Stimulated activated CD8-positive, alpha-beta memory T cell treated with anti-CD3 and anti-CD28 coated beads, Interleukin-4, amount 100 ng/mL, for 1 hour (primary cell): Measurements from ENCODE around the gene HSPA6.
"Not testable (repeated sequence)": the region's sequence is repeated elsewhere in the genome, so short reads cannot be mapped to it uniquely, and the experiment has no call there.

Source experiments
- DNase-seq, 2 donors: peaks; one replicate each; pipeline ENCODE4 v3.0.0-alpha.2; 2020; ENCODE audit warnings: low read depth in 2 of 2, low spot score in 1 of 2

The HSPA6 gene

DNA sequence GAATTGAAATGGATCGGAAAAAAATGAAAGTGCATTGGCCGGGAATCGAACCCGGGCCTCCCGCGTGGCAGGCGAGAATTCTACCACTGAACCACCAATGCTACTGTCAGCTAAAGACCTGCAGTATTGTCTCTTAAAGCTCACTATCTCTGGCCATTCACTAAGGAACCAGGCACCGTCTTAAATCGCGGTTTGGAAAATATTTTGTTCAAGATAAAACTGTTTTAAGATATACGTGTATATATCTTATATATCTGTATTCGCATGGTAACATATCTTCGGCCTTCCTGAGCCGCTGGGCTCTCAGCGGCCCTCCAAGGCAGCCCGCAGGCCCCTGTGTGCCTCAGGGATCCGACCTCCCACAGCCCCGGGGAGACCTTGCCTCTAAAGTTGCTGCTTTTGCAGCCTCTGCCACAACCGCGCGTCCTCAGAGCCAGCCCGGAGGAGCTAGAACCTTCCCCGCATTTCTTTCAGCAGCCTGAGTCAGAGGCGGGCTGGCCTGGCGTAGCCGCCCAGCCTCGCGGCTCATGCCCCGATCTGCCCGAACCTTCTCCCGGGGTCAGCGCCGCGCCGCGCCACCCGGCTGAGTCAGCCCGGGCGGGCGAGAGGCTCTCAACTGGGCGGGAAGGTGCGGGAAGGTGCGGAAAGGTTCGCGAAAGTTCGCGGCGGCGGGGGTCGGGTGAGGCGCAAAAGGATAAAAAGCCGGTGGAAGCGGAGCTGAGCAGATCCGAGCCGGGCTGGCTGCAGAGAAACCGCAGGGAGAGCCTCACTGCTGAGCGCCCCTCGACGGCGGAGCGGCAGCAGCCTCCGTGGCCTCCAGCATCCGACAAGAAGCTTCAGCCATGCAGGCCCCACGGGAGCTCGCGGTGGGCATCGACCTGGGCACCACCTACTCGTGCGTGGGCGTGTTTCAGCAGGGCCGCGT, at the start of gene HSPA6:
HSPA6 (plus strand) TSS at position 724 of the 925 bp plus-strand sequence; CDS start at position 843, 119 bp downstream.
- peak; percentile 52 to 64 for DNase-seq

DNA sequence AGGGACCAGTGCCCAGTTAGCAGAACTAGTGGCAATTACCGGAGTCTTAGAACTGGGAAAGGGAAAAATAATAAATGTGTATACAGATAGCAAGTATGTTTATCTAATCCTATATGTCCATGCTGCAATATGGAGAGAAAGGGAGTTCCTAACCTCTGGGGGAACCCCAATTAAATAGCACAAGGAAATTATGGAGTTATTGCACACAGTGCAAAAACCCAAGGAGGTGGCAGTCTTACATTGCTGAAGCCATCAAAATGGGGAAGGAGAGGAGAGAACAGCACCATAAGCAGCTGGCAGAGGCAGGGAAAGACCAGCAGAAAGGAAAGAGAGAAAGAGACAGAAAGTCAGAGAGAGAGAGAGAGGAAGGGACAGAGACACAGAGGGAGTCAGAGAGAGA, 46.6 kb upstream of the HSPA6 start:
- not testable (repeated sequence) for DNase-seq

DNA sequence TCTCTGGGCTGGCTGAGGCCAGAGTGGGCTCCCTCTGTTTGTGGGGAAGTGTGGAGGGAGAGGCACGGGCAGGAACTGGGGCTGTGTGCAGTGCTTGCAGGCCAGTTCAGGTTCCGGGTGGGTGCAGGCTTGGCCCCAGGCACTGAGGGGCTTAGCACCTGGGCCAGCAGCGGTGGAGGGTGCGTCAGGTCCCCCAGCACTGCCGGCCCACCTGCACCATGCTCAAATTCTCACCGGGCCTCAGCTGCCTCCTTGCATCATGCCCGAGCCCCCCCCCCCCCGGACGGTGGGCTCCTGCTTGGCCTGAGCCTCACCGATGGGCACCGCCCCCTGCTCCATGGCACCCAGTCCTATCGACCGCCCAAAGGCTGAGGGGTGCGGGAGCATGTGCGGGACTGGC, 45.4 kb upstream of the HSPA6 start:
- DNase-seq = no peak

- no peak for DNase-seq
These were observed 43.8 kb upstream of the HSPA6 start for GRCh38 chr1:161480381-161481035.

- no peak for DNase-seq
These were observed 42.5 kb upstream of the HSPA6 start for GRCh38 chr1:161481624-161482392.

GRCh38 chr1:161482610-161483009, 41.7 kb upstream of the HSPA6 start:
- no peak for DNase-seq

DNA sequence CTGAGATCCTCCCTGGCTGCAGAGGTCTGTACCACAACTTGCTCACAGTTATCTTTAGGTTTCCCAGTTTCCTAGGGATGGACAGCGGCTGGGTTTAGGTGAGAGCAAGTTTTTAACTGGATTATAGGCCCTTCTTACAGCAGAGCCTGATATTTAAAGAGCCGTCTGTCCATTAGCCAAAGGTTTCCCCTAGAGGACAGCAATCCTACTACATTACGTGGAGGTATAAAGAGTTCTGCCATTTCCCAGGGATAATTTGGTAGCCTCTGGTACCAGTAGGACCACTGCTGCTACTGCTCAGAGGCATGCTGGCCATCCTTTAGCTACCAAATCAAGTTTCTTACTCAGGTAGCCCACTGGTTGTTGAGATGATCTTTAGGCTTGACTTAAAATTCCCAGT, 41.0 kb upstream of the HSPA6 start:
- DNase-seq = no peak

DNA sequence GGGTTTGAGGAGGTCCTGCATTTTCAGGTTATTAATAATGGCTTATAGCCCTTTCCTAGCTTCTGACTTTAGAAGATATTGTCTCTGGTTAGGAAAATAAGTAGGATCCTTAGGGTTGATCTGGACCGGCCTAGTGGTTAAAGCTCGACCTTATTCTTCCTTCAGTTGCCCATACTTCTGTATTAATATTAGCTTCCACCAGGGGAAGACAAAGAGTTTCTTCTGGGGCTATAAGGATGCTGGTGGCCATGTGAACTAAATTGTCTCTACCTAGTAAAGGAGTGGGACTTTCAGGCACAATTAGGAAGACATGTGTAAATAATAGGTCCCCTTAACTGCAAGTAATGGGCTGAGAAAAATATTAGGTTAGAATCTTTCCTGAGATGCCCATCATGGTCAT, 39.7 kb upstream of the HSPA6 start:
- no peak for DNase-seq

DNA sequence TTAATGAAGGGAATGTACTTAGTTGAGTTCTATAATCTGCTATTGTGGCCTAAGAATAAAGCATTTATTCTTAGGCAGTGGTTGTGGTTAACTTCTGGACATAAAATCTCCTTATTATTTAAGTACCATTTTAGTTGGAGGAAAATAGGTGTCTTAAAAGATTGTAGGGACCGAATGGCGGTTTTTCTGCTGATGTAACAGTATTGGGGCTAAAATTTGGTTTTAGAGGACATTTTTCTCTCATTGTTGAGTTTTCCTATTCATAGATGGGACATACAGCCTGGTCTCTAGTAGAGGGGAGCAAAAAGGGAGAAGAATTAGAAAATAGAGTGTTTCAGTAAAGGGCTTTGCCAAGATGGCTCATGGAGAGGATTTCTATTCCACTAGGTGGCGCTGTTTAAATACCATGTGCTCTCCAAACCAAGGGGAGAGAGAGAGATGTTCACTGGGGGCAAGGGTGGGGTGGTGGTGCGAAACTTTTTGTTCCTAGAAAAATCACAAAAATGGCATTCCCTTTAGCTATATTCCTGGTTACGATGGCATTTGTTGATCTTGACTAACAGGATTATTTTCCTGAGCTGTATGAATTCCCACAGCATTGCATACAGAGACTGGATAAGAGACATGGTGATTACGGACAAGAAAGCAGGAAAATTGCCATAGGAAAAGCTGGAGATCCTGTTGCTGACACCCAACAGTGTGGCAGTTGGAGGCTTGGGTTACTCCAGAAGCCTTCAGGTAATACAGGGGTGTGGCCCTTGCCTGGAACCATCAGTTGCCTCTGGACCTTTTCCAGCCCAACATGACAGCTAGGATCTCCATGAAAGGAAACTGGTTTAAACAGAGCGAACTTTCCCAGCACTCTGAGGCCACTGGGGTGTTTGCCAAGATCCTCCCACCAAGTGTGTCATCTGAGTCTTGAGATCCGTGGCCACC, 37.3 kb upstream of the HSPA6 start:
- peak in 1 of 2 donors; percentile 12 for DNase-seq

DNA sequence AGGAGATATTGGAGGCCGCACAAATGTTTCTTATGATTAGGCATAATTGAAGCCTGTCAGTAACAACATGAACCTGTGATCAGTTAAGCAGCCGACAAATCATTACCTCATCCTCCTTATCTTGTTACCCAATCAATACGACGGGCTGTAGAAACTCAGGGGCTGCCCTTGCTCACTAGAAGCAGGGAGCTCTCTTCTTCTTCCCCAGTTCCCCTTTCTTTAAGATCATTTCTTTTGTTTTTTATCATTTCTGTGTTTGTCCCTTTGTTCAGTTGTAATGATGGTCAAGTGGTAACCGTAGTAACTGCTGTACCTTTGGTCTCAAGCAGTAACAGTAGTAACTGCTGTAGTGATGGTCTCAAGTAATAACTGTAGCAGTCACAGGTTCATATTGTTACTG, 32.9 kb upstream of the HSPA6 start:
- no peak for DNase-seq

DNA sequence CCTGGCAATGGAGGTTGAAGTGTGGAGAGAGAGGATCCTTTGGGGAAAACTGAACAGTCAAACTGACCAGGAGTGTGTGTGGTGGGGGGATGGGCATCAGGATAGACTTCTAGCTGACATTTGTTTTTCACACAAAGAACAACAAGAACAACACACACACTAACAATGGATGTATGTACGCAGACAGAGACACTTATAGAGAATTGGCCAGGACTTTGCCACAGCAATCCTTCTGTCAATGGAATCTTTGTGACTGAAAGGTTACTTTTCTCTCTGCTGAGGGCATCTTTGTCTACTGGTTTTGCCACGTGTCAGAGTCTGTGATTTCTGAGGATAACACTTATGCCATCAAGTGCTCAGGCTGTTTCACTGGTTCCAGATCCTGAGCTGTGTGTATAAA, 31.5 kb upstream of the HSPA6 start:
- no peak for DNase-seq

DNA sequence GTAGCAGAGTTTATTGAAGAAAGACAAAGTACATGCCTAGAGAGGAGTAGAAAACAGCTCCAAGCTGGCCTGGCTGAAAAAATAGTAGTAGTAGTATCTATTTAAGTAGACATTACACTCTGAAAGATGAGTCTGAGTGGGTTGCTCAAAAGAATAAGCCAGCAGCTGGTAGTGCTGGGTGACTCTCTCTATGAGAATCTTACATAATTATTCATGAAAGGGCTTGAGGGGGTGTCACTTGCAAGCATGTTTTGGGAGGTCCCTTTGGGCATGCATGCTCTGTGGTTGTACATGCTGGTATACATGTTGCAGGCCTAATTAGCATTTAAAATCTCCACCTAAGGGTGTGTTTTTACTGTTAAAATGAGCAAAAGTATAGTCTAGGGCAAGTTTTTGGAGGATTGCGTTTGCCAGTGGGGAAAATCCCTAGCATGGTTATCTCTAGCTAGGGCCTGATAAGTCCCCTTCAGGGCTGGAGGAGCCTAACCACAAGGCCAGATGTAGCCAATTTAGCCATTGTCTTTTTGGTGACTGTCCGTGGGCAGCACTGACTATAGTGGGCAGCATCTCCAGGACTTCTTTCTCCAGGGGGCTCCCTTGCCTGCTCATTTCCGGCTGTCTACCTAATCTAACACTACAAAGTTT, 30.1 kb upstream of the HSPA6 start:
- DNase-seq = no peak

DNA sequence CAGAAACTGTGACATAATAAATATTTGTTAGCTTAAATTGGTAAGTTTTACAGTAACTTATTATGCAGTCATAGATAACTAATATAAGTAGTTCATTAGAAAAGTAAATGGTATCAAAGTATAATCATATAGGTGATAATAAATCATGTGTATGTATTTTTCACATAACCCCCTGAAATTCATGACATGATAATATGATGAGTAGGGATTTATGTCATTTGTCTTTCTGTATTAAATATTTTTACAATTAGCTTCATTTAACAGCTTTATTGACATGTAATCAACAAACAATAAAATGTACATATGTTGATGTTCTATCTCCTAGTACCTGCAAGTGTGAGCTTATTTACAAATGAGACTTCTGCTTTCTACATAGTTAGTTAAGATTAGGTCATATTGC, 28.9 kb upstream of the HSPA6 start:
- no peak for DNase-seq

- DNase-seq = no peak
These were observed 26.4 kb upstream of the HSPA6 start for GRCh38 chr1:161497961-161498360.

DNA sequence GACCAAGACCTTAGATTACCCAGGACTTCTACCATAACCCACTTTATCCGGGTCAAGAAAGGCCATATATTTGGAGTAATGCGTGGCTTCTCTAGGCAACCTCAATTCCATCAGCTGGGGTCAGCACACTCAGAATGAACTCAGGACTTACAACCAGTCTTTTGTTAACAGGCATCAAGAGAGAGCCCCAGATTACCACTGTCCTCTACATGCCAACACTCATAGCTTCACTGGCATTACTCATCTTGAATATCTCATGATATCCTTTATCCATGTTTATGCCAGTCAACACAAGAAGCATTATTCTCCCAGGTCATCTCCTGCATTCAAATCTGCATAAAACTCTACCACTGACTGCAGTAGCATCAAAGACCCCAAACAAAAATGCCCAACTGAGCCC, 25.7 kb upstream of the HSPA6 start:
- no peak for DNase-seq

DNA sequence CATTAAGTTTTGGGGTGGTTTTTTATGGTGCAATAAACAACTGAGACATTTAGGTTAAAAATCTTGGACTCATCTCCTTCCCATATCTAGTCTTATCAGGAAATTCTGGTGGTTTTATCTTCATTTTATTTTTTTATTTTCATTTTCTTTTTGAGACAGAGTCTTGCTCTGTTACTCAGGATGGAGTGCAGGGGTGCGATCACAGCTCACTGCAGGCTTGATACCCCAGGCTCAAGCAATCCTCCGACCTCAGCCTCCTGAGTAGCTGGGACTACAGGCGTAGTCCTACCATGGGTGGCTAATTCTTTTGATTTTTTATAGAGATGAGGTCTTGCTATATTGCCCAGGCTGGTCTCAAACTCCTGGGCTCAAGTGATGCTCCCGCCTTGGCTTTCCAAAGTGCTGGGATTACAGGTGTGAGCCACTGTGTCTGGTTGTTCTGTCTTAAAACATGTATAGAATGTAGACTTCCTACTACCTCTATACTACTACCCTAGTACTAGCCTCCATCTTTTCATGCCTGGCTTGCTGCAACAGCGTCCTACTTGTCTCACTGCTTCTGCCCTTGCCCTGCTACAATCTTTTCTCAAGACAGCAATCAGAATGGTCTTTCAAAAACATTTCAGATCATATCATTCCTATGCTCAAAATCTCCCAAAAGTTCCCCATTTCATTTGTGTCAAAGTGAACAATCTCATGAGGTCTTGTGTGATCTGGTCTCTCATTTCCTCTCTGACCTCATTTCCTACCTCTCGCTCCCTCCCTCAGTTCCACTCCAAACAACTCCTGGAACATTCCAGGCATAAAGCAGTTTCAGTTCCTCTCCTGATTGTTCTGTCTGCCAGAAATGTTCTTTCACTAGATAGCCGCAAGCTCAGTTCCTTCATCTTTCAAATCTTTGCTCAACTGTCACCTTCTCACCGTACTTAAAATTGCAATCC, 25.0 kb upstream of the HSPA6 start:
- no peak for DNase-seq

DNA sequence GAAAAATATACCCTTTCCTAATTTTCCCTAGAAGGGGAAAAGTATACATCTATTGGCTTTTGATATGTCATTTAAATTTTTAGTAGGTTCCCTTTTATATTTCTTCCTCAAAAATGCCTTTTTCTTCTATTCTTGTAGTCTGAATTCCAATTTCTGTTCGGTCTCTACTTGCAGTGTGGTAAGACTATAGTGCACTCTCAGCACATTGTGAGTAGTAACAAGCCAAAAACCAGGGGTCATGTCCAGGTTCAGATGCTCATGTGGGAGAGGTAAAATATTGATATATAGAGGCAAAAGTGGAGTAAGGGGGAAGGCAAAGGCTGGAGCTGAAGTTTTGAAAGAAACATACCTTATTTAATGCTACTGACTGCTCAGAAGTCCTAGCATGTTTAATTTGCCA, 23.1 kb upstream of the HSPA6 start:
- DNase-seq = no peak

GRCh38 chr1:161502181-161502580, 22.2 kb upstream of the HSPA6 start:
- DNase-seq = no peak
